Measurements from ENCODE around the gene TMC6. TPM values are rescaled to one million over a fixed set of nuclear protein-coding genes. Genes with fewer than 3 reads are reported as not detected.

Gene TMC6, protein sequence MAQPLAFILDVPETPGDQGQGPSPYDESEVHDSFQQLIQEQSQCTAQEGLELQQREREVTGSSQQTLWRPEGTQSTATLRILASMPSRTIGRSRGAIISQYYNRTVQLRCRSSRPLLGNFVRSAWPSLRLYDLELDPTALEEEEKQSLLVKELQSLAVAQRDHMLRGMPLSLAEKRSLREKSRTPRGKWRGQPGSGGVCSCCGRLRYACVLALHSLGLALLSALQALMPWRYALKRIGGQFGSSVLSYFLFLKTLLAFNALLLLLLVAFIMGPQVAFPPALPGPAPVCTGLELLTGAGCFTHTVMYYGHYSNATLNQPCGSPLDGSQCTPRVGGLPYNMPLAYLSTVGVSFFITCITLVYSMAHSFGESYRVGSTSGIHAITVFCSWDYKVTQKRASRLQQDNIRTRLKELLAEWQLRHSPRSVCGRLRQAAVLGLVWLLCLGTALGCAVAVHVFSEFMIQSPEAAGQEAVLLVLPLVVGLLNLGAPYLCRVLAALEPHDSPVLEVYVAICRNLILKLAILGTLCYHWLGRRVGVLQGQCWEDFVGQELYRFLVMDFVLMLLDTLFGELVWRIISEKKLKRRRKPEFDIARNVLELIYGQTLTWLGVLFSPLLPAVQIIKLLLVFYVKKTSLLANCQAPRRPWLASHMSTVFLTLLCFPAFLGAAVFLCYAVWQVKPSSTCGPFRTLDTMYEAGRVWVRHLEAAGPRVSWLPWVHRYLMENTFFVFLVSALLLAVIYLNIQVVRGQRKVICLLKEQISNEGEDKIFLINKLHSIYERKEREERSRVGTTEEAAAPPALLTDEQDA
- total RNA-seq: 100 to 1,000 TPM; 697 to 702 TPM
- polyA plus RNA-seq: 100 to 1,000 TPM; 258 to 300 TPM

DNA sequence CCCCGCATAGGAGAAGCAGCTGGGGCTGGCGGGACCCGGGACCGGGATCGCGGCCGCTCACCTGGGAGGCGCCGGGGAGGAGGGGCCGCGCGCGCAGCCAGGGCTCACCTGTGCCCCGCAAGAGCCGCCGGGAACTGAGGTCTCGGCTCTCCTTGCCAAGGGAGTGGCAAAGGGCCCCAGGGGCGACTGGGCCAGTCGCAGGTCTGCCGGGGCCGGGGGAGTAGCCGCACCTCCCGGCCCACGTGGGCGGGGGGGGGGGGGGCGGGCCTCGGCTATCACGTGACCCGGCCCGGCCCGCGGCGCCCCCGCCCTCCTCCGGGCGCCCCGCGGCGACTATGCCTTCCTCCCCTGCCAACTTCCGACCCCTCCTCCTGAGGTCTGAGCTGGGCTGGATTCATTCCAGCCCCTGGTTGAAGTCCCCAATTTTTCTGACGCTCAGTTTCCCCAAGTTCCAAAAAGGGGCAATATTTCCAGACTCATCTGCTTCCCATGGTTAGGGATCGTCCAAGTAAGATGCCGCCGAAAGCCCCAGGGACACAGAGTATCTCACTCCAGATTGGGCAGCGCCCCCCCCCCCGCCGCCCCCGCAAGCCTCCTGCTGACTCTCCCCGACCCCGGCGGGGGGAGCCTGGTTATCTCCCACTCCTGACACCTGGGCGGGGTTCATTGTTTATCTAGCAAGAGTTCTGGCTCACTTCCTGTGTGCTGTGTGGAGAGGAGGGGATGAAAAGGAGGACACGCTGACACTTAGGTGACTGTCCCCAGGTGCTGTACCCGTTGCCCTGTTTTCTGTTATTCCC, at the start of gene TMC6:
TSS of gene TMC6 (minus strand) at position 205 of the 800 bp plus-strand sequence. CDS start 1,923 bp downstream, outside the sequence.
- H3K9me3 ChIP-seq (ENCODE audit: control insufficient read depth in 1 of 2, low read length in 2 of 2): no peaks in the 10 kb centered on the region
- Mint-ChIP-seq H3K27me3 (no peaks in the 10 kb centered on the region), H3K9me3 (peaks cover 0 to 12% (median 0%) of the 10 kb centered on the region in 8 donors), H3K27ac (peak within 1 kb of the TSS; percentile 95 to 99 (median 98)), H3K4me3 (peak within 1 kb of the TSS; percentile 95 to 100 (median 99)), H3K4me1 (peaks cover 18 to 78% (median 34%) of the 10 kb centered on the region in 4 donors), H3K36me3 (peaks cover 24 to 51% of the 10 kb centered on the region in 2 donors)
- H3K4me3 ChIP-seq (ENCODE audit: low read length in 2 of 2): peak within 1 kb of the TSS; percentile 97 to 99
- DNase-seq: peak; percentile 80 to 91 (median 81)
- H3K27ac ChIP-seq (ENCODE audit: low read depth, low read length): peak within 1 kb of the TSS; percentile 81
- ChIA-PET CTCF (ENCODE audit: partially characterized antibody) (interaction anchor here (1.1 to 5.2 kb wide), 3 partner anchors 11 to 56 kb away, joined by 3 to 30 read pairs (median 3); no protein-coding TSS in a partner anchor), POLR2A (ENCODE audit: partially characterized antibody) (interaction anchor here (0.7 to 26.7 kb wide), 23 partner anchors 4 to 678 kb away, joined by 3 to 1172 read pairs (median 6); partner anchors contain the start of genes C17orf99, TK1, TMC6 and TMC8)
- peaks cover 64% of the 10 kb centered on the region for H3K4me1 ChIP-seq (ENCODE audit: insufficient read depth, low read length)
- intact Hi-C loops (cut with micrococcal nuclease): loop anchor here (1.0 to 5.0 kb wide), 2 partner anchors 7 to 676 kb away; no protein-coding TSS in a partner anchor
- H3K36me3 ChIP-seq (ENCODE audit: insufficient read depth, low read length): peaks cover 40% of the 10 kb centered on the region
- no peaks in the 10 kb centered on the region for H3K27me3 ChIP-seq (ENCODE audit: insufficient read depth, low read length)

DNA sequence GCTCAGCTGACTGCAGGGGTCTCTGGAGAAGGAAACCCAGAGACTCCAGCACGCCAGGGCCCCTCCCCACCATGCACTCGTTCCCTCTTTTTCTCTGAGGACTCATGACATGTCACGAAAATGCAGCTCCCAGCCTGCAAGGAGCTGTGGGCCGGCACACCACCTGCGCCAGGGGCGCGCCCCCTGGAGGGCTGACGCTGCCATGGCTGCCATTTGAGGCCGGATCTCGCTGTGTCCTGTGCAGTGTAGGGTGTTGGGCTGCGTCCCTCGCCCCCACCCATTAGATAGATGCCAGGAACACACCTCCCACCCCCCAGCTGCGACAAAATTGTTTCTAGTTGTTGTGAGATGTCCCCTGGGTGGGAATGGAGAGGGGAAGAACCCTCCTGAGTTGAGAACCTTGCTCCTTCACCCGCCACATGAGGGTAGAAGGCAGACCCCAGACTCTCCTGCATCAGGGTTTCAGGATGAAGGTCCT, 48.0 kb upstream of the TMC6 start:
- H3K27ac ChIP-seq (ENCODE audit: low read depth, low read length): no peak overlapping the region
- peaks cover 35% of the 10 kb centered on the region for H3K4me1 ChIP-seq (ENCODE audit: insufficient read depth, low read length)
- Mint-ChIP-seq H3K27me3 (no peaks in the 10 kb centered on the region), H3K27ac (peak overlapping the region in 1 of 7 donors; percentile 8), H3K4me1 (peaks cover 24 to 49% (median 38%) of the 10 kb centered on the region in 4 donors), H3K9me3 (no peaks in the 10 kb centered on the region), H3K36me3 (peaks cover 0 to 15% of the 10 kb centered on the region in 2 donors), H3K4me3 (no peak overlapping the region)
- H3K4me3 ChIP-seq (ENCODE audit: low read length in 2 of 2): no peak overlapping the region
- DNase-seq: peak; percentile 68 to 77 (median 72)
- H3K9me3 ChIP-seq (ENCODE audit: control insufficient read depth in 1 of 2, low read length in 2 of 2): no peaks in the 10 kb centered on the region
- ChIA-PET POLR2A (ENCODE audit: partially characterized antibody) (interaction anchor here (0.8 to 9.1 kb wide), 13 partner anchors 10 to 158 kb away, joined by 3 to 170 read pairs (median 6); partner anchors contain the start of genes AFMID, TK1 and TMC8), CTCF (ENCODE audit: partially characterized antibody) (interaction anchor here (0.7 to 4.8 kb wide), 29 partner anchors 9 to 607 kb away, joined by 3 to 62 read pairs (median 4); partner anchors contain the start of genes AFMID and TK1)
- H3K27me3 ChIP-seq (ENCODE audit: insufficient read depth, low read length): no peaks in the 10 kb centered on the region
- intact Hi-C loops (cut with micrococcal nuclease): loop anchor here (1.0 kb wide), 3 partner anchors 64 to 157 kb away; no protein-coding TSS in a partner anchor
- no peaks in the 10 kb centered on the region for H3K36me3 ChIP-seq (ENCODE audit: insufficient read depth, low read length)

DNA sequence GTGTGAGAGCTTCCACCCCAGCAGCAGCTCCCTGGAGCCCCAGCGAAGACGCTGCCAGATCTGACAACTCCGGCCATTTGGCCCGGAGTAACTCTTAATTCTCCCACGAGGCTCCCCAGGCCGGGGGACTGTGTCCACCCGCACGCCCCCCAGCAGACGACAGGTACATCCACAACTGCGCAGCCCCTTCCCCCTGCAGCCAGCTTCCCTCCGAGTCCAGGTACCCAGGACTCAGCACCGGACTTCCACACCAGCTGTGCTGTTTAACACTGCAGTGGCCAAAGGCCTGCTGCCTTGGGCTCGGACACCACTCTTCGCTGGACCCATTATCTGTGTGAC, 47.1 kb upstream of the TMC6 start:
- Mint-ChIP-seq H3K36me3 (peaks cover 0 to 23% of the 10 kb centered on the region in 2 donors), H3K9me3 (no peaks in the 10 kb centered on the region), H3K4me3 (no peak overlapping the region), H3K27ac (no peak overlapping the region), H3K4me1 (peaks cover 23 to 58% (median 44%) of the 10 kb centered on the region in 4 donors), H3K27me3 (no peaks in the 10 kb centered on the region)
- no peak for DNase-seq
- no peak overlapping the region for H3K27ac ChIP-seq (ENCODE audit: low read depth, low read length)
- CTCF ChIA-PET (ENCODE audit: partially characterized antibody): interaction anchor here (0.9 to 4.8 kb wide), 17 partner anchors 11 to 204 kb away, joined by 3 to 62 read pairs (median 7); partner anchors contain the start of genes AFMID and TK1
- intact Hi-C loops (cut with micrococcal nuclease): no loop called here
- POLR2A ChIA-PET (ENCODE audit: partially characterized antibody): interaction anchor here (1.2 to 9.1 kb wide), 8 partner anchors 36 to 63 kb away, joined by 4 to 170 read pairs (median 10); partner anchors contain the start of gene TMC8
- H3K9me3 ChIP-seq (ENCODE audit: control insufficient read depth in 1 of 2, low read length in 2 of 2): no peaks in the 10 kb centered on the region
- no peak overlapping the region for H3K4me3 ChIP-seq (ENCODE audit: low read length in 2 of 2)
- no peaks in the 10 kb centered on the region for H3K27me3 ChIP-seq (ENCODE audit: insufficient read depth, low read length)
- H3K36me3 ChIP-seq (ENCODE audit: insufficient read depth, low read length): peaks cover 4% of the 10 kb centered on the region
- peaks cover 39% of the 10 kb centered on the region for H3K4me1 ChIP-seq (ENCODE audit: insufficient read depth, low read length)

DNA sequence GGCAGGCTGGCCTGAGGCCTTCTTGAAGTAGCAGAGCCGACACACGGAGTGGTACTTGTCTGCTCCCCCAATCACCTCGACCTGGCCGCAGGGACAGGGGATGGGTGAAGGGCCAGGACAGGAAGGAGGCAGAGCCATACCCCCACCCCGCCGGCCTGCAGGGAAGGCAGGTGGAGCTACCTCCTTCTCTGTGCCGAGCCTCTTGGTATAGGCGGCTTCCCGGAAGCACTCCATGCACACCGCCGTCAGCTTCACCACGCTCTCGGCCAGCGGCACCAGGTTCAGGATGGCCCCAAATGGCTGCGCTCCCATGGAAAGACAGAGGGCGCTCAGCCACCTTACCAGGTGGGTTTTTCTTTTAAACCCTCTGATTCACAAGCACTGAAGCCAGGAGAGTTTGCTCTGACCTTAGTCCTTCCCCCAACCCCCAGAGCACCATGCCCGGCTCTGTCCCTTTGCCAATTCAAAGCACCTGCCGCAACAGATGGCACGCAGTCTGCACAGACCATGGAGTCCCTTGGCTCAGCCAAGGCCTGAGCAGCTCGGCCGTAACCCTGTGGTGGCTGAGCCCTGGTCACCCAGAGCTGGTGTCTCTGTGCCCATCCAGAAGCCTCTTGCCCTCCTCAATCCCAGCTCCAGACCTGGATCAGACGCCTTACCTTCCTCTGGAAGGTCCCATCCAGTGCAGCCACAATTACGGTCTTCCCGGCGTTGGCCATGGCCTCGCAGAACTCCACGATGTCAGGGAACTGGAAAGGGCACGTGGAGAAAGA, 46.5 kb upstream of the TMC6 start:
- DNase-seq: no peak
- ChIA-PET CTCF (ENCODE audit: partially characterized antibody) (interaction anchor here (0.6 to 4.8 kb wide), 14 partner anchors 11 to 203 kb away, joined by 3 to 62 read pairs (median 4); partner anchors contain the start of genes AFMID and TK1), POLR2A (ENCODE audit: partially characterized antibody) (interaction anchor here (1.0 to 9.1 kb wide), 6 partner anchors 36 to 61 kb away, joined by 4 to 170 read pairs (median 6); partner anchors contain the start of gene TMC8)
- Histone ChIP-seq H3K27me3 (ENCODE audit: insufficient read depth, low read length) (no peaks in the 10 kb centered on the region), H3K4me1 (ENCODE audit: insufficient read depth, low read length) (peaks cover 45% of the 10 kb centered on the region), H3K4me3 (ENCODE audit: low read length in 2 of 2) (no peak overlapping the region), H3K9me3 (ENCODE audit: control insufficient read depth in 1 of 2, low read length in 2 of 2) (no peaks in the 10 kb centered on the region), H3K36me3 (ENCODE audit: insufficient read depth, low read length) (peaks cover 4% of the 10 kb centered on the region), H3K27ac (ENCODE audit: low read depth, low read length) (no peak overlapping the region)
- intact Hi-C loops (cut with micrococcal nuclease): no loop called here
- no peak overlapping the region for H3K4me3 Mint-ChIP-seq
- H3K36me3 Mint-ChIP-seq: peaks cover 0 to 26% of the 10 kb centered on the region in 2 donors
- peak overlapping the region in 1 of 7 donors; percentile 55 for H3K27ac Mint-ChIP-seq
- no peaks in the 10 kb centered on the region for H3K9me3 Mint-ChIP-seq
- peaks cover 23 to 64% (median 48%) of the 10 kb centered on the region in 4 donors for H3K4me1 Mint-ChIP-seq
- no peaks in the 10 kb centered on the region for H3K27me3 Mint-ChIP-seq

DNA sequence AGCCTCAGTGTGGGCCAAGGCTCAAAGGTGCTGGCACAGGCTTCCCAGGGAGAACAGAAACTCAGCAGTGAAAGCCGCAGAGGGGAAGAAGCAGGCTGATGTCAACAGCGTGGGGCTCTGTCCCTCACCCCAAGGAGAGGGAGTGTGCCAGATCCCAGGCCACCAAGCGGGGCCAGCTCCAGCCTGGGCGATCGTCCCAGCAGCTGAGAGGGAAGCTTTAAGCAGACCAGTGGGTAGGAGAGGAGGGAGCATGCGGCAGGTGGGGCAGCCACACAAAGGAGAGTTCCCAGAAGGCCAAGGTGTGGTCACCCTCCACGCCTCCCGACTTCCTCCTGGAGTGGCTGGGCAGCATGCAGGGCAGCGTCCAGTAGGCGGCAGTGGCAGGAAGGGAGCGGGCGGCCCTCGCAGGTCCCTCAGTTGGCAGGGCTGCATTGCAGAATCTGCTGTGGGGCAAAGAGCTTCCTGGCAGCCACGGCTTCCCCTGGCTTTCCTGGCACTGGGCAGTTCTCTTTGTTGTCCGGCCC, 45.9 kb upstream of the TMC6 start:
- Mint-ChIP-seq H3K27me3 (no peaks in the 10 kb centered on the region), H3K36me3 (peaks cover 0 to 26% of the 10 kb centered on the region in 2 donors), H3K27ac (peak overlapping the region in 3 of 7 donors; percentile 82 to 92 (median 84)), H3K4me1 (peaks cover 27 to 70% (median 51%) of the 10 kb centered on the region in 4 donors), H3K4me3 (no peak overlapping the region), H3K9me3 (no peaks in the 10 kb centered on the region)
- Histone ChIP-seq H3K36me3 (ENCODE audit: insufficient read depth, low read length) (peaks cover 4% of the 10 kb centered on the region), H3K4me1 (ENCODE audit: insufficient read depth, low read length) (peaks cover 51% of the 10 kb centered on the region), H3K9me3 (ENCODE audit: control insufficient read depth in 1 of 2, low read length in 2 of 2) (no peaks in the 10 kb centered on the region), H3K27ac (ENCODE audit: low read depth, low read length) (no peak overlapping the region), H3K4me3 (ENCODE audit: low read length in 2 of 2) (no peak overlapping the region), H3K27me3 (ENCODE audit: insufficient read depth, low read length) (no peaks in the 10 kb centered on the region)
- DNase-seq: no peak
- ChIA-PET CTCF (ENCODE audit: partially characterized antibody) (interaction anchor here (1.1 to 4.0 kb wide), 7 partner anchors 8 to 151 kb away, joined by 3 to 36 read pairs (median 3); no protein-coding TSS in a partner anchor), POLR2A (ENCODE audit: partially characterized antibody) (interaction anchor here (1.0 to 9.1 kb wide), 3 partner anchors 35 to 60 kb away, joined by 4 to 170 read pairs (median 4); no protein-coding TSS in a partner anchor)
- intact Hi-C loops (cut with micrococcal nuclease): no loop called here
